Central memory CD8-positive, alpha-beta T cell (primary cell): ENCODE data around the gene ZDHHC3.
A peak's percentile ranks its signal among the peaks of the same experiment; 100 is the strongest.

Experiments
- ATAC-seq: fragments of 150-1000 bp; cut with Tn5 transposase; replicated peaks from 2 replicates; pipeline ENCODE4 v1.10.0; 2022; ENCODE audit warnings: mild to moderate bottlenecking, moderate FRiP score, moderate number of reproducible peaks; ENCODE audit not compliant: poor library complexity, severe bottlenecking; ENCODE audit errors: extremely low read depth
- DNase-seq, 2 donors: peaks; one replicate each; pipeline ENCODE4 v3.0.0; 2021; ENCODE audit warnings: low spot score in 2 of 2
- H3K27ac Mint-ChIP-seq: one replicate; pipeline ENCODE4 v1.8.0; 2022; ENCODE audit warnings: low read depth, mild to moderate bottlenecking, moderate library complexity, mixed read lengths
- H3K27me3 Mint-ChIP-seq: one replicate; pipeline ENCODE4 v1.8.0; 2022; ENCODE audit warnings: mixed read lengths
- H3K36me3 Mint-ChIP-seq: one replicate; pipeline ENCODE4 v1.8.0; 2022; ENCODE audit warnings: mild to moderate bottlenecking, moderate library complexity, mixed read lengths; ENCODE audit not compliant: insufficient read depth
- H3K4me1 Mint-ChIP-seq: one replicate; pipeline ENCODE4 v1.8.0; 2022; ENCODE audit warnings: mixed read lengths
- H3K4me3 Mint-ChIP-seq: one replicate; pipeline ENCODE4 v1.8.0; 2022; ENCODE audit warnings: mild to moderate bottlenecking, moderate library complexity, mixed read lengths
- H3K9me3 Mint-ChIP-seq: one replicate; pipeline ENCODE4 v1.8.0; 2022; ENCODE audit warnings: mixed read lengths

The ZDHHC3 gene, protein sequence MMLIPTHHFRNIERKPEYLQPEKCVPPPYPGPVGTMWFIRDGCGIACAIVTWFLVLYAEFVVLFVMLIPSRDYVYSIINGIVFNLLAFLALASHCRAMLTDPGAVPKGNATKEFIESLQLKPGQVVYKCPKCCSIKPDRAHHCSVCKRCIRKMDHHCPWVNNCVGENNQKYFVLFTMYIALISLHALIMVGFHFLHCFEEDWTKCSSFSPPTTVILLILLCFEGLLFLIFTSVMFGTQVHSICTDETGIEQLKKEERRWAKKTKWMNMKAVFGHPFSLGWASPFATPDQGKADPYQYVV

DNA sequence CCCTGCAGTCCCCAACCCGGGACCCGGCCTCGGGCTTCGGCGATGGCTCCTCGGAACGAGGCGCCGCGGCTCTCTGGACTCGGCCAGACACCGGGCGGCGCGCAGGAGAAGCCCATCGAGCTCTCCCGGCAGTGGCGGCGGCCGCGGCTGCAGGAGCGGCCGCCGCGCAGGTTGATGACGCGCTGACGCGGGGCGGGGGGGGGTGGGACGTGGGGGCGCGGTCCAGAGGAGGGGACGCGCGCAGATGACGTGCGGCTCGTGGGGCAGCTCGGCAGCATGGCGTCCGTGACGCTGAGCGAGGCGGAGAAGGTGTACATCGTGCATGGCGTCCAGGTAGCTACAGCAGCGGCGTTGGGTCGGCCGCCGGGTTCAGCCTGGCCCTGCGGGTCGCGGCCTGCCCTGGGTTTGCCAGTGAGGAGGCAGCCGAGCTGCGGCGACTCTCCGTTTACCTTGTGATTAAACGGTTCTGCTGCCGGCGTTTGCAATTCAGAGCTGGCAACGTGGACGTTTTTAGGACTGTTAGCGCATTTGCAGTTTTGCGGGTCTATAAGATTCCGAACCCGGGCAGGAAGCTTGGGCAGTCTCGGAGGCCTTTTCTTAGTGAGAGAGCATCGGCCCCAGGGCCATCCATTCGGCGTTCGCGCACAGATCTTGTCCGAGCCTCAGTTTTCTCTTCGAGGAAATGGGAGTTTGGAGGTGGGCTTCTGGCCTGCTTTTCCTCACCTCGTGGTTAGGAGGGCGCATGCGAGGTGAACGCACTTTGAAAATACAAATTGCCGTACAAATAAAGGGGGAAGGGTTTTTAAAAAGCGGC, at the start of gene ZDHHC3, which contains the start of gene EXOSC7:
ZDHHC3 (minus strand) TSS at position 173 of the 814 bp plus-strand sequence. CDS start 16,738 bp downstream, outside the sequence.
EXOSC7 (plus strand) TSS at position 243 of the 814 bp plus-strand sequence; CDS start at position 277, 34 bp downstream.
- ATAC-seq (peak; percentile 91), DNase-seq (peak; percentile 62 to 74)
- H3K9me3 Mint-ChIP-seq, result no peaks in the 10 kb centered on the region
- no peaks in the 10 kb centered on the region for H3K27me3 Mint-ChIP-seq
- peak within 1 kb of the TSS; percentile 94 for H3K27ac Mint-ChIP-seq
- peaks cover 67% of the 10 kb centered on the region for H3K4me1 Mint-ChIP-seq
- H3K36me3 Mint-ChIP-seq, result peaks cover 14% of the 10 kb centered on the region
- peak within 1 kb of the TSS; percentile 93 for H3K4me3 Mint-ChIP-seq

DNA sequence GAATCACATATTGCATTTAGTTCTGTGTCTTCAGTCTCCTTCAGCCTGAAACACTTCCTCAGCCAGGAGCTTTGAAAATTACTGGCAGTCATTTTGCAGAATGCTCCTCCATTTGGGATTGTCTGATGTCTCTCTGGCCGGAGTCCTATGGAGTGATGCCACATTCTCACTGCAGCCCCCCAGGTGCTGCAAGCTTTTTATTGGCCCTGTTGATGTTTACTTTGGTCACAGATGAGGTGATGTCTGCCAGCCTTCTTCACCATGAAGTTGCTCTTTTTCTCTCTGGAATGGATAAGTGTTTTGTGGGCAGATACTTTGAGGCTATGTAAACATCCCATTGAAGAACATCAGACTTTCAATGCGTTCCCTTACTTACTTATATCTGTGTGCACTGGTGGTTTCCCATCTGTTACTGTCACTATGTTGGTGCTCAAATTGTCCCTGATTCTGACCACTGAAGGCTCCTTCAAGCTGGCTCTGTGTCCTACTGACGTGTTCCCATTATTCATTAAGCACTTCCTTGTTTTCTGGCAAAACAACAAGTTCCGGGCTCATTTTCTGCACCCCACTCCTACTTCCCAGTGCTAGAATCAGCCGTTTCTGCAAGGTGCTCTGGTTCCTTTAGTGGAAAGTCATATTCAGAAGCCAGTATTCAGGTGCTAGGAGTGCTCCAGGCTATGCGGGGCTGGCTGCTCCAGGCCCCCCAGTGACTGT, 48.7 kb upstream of the ZDHHC3 start:
- Mint-ChIP-seq H3K27me3 (peaks cover 17% of the 10 kb centered on the region), H3K27ac (no peak overlapping the region), H3K4me1 (peaks cover 12% of the 10 kb centered on the region), H3K9me3 (no peaks in the 10 kb centered on the region), H3K36me3 (no peaks in the 10 kb centered on the region), H3K4me3 (no peak overlapping the region)
- DNase-seq (no peak), ATAC-seq (no peak)

DNA sequence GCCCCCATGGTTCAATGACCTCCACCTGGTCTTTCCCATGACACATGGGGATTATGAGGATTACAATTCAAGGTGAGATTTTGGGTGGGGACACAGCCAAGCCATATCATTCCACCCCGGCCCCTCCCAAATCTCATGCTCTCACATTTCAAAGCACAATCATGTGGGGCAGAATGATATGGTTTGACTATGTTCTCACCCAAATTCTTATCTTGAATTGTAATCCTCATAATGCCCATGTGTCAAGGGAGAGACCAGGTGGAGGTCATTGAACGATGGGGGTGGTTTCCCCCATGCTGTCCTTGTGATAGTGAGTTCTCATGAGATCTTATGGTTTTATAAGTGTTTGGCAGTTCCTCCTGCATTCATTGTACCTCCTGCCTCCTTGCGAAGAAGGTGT, 47.7 kb upstream of the ZDHHC3 start:
- no peak overlapping the region for H3K27ac Mint-ChIP-seq
- no peak for DNase-seq

DNA sequence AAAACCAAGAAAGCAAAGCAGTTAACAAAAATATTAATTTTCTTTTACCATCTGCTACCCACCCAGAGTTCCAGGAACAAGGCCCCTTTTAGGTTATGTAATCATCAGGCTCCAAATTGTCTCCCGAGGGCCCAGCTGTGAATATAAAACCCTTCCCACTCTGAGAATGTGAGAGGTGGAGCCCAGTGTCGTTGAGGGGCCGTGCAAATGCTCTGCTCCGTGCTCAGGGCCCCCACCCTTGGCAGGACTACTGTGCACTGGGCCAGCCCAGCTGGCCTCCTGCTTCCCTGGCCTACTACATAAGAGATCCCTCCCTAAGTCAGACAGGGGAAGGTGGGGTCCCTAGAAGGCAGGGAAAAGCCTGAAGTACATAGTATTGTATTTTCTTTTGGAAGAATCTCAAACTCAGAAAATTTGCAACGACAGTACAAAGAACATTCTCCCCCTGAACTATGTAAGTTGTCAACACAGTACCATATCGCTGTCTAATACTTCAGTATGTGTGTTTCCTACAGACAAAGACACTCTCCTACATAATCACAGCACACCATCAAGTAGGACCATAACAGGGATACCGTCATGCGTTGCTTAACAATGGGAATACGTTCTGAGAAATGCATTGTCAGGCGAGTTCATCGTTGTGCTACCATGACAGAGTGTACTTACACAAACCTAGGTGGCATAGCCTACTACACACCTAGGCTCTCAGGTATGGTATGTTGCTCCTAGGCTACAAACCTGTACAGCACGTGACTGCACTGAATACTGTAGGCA, 45.7 kb upstream of the ZDHHC3 start:
- Mint-ChIP-seq H3K36me3 (no peaks in the 10 kb centered on the region), H3K27me3 (peaks cover 5% of the 10 kb centered on the region), H3K9me3 (no peaks in the 10 kb centered on the region), H3K4me3 (no peak overlapping the region), H3K27ac (no peak overlapping the region), H3K4me1 (peaks cover 12% of the 10 kb centered on the region)
- ATAC-seq (no peak), DNase-seq (no peak)

More for the DNA sequence above, 47.7 kb upstream of the ZDHHC3 start:
- Mint-ChIP-seq H3K36me3 (no peaks in the 10 kb centered on the region), H3K4me1 (peaks cover 12% of the 10 kb centered on the region), H3K4me3 (no peak overlapping the region), H3K27me3 (peaks cover 12% of the 10 kb centered on the region), H3K9me3 (no peaks in the 10 kb centered on the region)
- no peak for ATAC-seq

DNA sequence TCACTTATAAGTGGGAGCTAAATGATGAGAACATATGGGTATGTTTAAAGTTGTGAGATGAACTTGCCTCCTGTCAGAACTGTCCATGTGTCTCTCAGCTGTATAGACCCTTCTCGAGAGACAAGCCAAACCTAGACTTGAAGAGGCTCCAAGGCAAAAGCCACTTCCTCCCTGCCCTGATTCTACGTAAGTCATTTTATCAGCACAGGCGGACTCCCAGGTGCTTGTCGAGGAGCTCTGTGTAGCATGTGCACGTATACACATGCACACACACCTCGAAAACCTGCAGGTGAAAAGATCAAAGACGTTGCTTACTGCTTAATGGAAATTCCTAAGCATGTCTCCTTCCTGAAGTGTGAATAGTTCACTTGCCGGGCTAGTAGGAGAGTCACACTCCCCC, 44.6 kb upstream of the ZDHHC3 start:
- Mint-ChIP-seq H3K27ac (no peak overlapping the region), H3K27me3 (no peaks in the 10 kb centered on the region), H3K4me3 (no peak overlapping the region), H3K4me1 (peaks cover 12% of the 10 kb centered on the region), H3K9me3 (no peaks in the 10 kb centered on the region), H3K36me3 (peaks cover 1% of the 10 kb centered on the region)
- ATAC-seq (peak; percentile 54), DNase-seq (no peak)

DNA sequence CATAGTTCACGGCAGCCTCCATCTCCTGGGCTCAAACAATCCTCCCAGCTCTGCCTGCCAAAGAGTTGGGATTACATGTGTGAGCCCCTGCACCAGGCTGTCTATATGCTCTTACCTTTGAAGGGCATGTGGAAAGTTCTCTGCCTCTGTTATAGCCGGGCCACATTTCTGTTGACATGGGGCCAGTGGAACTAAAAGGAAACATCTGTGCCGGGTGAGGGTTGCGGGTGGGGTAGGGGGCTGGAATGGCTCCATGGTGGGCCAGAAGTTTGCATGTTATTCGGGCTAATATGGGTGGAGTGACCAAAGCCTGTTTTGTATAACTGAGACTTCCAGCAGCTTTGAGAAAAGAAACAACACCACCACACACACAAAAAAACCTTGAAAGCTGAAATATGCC, 41.8 kb upstream of the ZDHHC3 start:
- H3K4me3 Mint-ChIP-seq, result no peak overlapping the region
- H3K36me3 Mint-ChIP-seq, result peaks cover 11% of the 10 kb centered on the region
- peaks cover 12% of the 10 kb centered on the region for H3K4me1 Mint-ChIP-seq
- no peaks in the 10 kb centered on the region for H3K27me3 Mint-ChIP-seq
- ATAC-seq, result no peak
- no peak overlapping the region for H3K27ac Mint-ChIP-seq
- H3K9me3 Mint-ChIP-seq, result no peaks in the 10 kb centered on the region
- no peak for DNase-seq

DNA sequence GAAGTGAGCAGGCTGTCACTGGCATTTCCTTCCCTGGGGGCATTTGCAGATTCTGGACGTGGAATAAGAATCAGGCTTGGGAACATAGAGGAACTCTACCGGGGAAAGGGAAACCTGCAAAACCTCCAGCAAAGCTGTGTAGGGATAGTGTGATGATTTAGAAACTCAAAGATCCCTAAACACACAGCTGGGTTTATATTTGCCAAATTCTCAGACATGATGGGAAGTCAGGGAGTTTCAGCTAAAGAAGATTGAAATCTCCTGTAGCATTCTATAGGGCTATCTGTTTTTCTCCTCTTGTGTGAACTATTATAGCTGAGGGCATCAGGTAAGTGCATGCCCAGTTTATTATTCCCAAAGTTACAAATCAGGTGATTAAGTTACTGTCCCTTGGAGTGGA, 40.9 kb upstream of the ZDHHC3 start:
- DNase-seq (no peak), ATAC-seq (no peak)
- Mint-ChIP-seq H3K4me1 (peaks cover 12% of the 10 kb centered on the region), H3K9me3 (no peaks in the 10 kb centered on the region), H3K4me3 (no peak overlapping the region), H3K27me3 (no peaks in the 10 kb centered on the region), H3K27ac (no peak overlapping the region), H3K36me3 (peaks cover 15% of the 10 kb centered on the region)

DNA sequence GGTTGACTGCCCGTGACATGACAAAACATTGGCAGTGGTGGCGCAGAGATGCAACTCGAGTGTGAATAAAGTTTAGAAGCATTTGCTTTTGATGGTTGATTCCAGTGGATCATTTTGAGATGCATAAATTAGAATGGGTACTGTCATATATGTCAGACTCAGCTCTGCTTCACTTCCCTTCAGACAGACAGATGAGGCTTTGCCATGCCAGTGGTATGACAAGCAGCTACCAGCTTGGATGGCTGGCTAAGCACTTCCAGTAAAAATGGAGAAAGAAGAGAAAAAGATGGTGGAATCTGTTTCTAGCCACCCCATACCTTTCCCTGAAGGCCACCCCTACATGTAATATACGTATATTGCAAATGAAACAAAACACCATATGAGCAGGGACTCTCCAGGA, 36.6 kb upstream of the ZDHHC3 start:
- H3K4me1 Mint-ChIP-seq, result peaks cover 5% of the 10 kb centered on the region
- ATAC-seq (no peak), DNase-seq (no peak)
- no peaks in the 10 kb centered on the region for H3K27me3 Mint-ChIP-seq
- no peak overlapping the region for H3K4me3 Mint-ChIP-seq
- peaks cover 25% of the 10 kb centered on the region for H3K36me3 Mint-ChIP-seq
- H3K27ac Mint-ChIP-seq, result no peak overlapping the region
- H3K9me3 Mint-ChIP-seq, result no peaks in the 10 kb centered on the region

DNA sequence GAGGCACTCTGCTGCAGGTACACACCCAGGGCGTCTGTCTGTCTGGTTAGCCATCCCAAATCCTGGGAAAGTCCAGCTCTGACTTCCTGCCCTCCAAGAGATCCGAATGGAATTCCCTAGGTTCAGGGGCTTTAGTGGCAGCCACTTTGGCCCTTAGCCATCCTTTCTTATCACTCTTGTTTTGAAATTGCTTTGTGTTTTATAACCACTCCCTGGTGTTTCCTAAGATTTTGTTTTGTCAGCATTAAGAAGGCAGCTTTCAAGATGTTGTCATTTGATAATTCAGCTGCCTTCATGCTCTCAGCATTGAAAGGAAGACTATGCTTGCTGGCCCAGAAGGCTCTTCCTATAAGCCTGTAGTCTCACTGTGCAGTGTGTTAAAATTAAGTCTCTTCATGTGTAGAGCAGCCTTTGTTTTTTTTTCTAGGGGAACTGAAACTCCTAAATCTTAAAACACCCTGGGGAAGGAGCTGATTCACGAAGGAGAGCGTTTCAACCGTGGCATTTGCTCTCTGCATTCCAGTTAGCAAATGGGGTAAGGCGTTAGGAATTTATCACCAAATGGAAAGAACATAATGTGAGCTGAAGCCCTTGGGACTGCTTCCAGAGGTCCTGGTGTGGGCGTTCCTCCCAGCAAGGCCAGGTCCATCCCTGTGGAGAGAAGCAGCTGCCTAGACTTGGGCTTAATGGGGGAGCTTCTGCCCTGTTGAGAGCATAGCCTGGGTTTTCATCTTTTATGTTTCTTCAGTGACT, 36.0 kb upstream of the ZDHHC3 start:
- no peak for ATAC-seq
- Mint-ChIP-seq H3K4me1 (peaks cover 8% of the 10 kb centered on the region), H3K9me3 (no peaks in the 10 kb centered on the region), H3K4me3 (no peak overlapping the region), H3K36me3 (peaks cover 30% of the 10 kb centered on the region), H3K27me3 (no peaks in the 10 kb centered on the region), H3K27ac (no peak overlapping the region)
- DNase-seq, result no peak

DNA sequence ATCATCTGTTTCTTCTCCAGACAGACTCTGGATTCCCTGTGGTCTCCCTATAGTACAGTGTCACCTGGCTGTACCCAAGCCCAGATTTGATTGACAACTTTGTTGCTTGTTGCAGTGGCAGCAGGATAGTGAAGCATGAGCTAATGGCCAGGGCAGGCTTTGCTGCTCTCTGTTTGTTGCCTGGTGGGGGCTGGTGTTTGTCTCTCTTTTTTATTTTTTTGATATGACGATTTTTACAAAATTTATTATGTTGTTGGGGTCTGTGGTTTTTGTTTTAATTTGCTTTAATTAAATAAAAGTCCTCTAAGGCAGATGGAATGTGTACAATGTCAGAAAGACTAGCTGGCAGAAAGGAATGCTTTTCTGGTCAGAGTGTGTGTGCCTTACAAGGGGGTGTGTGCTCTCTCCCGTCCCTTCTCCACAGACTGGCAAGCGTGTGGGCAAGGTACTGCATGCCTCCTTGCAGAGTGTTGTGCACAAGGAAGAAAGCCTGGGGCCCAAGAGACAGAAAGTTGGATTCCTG, 34.9 kb upstream of the ZDHHC3 start:
- DNase-seq (no peak), ATAC-seq (no peak)
- H3K4me1 Mint-ChIP-seq, result peaks cover 10% of the 10 kb centered on the region
- H3K27ac Mint-ChIP-seq, result no peak overlapping the region
- H3K4me3 Mint-ChIP-seq, result no peak overlapping the region
- no peaks in the 10 kb centered on the region for H3K27me3 Mint-ChIP-seq
- peaks cover 30% of the 10 kb centered on the region for H3K36me3 Mint-ChIP-seq
- no peaks in the 10 kb centered on the region for H3K9me3 Mint-ChIP-seq

DNA sequence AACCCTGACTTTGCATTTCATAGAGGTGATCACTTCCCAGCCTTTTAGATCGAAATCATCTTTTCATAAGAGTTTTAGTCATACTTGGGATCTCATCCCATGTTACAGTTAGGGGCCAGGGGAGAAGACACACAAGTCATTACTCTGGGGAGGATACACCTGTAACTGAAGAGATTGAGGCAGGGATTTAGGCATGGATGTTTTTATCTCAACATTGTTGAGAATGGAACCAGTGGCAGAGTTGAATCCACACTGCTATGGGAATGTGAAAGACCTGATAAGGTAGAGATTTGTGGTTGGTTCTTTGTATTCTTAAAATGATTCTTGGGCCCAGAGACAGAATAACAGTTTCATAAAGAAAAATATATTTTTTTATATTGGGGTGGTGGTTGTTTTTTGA, 33.9 kb upstream of the ZDHHC3 start:
- peaks cover 17% of the 10 kb centered on the region for H3K4me1 Mint-ChIP-seq

More for the DNA sequence above, 33.9 kb upstream of the ZDHHC3 start:
- H3K9me3 Mint-ChIP-seq, result no peaks in the 10 kb centered on the region
- H3K27me3 Mint-ChIP-seq, result no peaks in the 10 kb centered on the region
- H3K4me3 Mint-ChIP-seq, result no peak overlapping the region
- ATAC-seq, result no peak
- DNase-seq, result no peak
- H3K27ac Mint-ChIP-seq, result no peak overlapping the region
- H3K36me3 Mint-ChIP-seq, result peaks cover 28% of the 10 kb centered on the region
